Measurements from ENCODE around the gene SHQ1. TPM values are rescaled to one million over a fixed set of nuclear protein-coding genes. Genes with fewer than 3 reads are reported as not detected.

The SHQ1 gene
- total and polyA plus RNA-seq, 9 of the 15 experiments (the other 6 are each of a cell fraction or from before 2014, with no cell fraction given), result 9.2 to 25.0 (median 14.1) TPM

DNA sequence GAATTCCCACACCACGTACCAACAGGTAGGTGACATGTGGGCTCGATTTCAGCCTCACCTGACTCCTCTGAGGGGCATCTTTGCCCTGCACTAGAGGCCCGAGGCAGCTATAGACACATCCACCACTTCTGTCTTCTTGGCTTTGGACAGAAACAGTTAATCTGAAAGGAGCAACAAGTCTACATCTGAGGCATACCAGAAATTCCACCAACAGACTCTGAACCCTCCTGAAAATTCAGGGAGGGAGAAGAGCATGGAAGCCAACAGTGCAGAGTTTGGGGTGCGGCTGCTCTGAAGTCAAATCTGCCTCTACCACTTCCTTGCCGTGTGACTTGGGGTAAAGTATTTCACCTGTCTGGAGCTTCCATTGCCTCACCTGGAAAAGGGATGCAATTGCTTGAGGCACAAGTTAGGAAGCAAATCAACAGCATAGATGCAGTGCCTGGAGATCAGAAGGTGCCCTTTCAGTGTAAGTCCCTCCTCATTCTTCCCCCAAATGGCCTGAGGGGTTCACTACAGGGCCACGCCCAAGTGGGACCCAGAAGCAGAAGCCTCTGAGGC lies 119.8 kb downstream of the SHQ1 start (continued):
- TF ChIP-seq SIRT6 (IDR thresholded peaks at IDR 0.05; ENCODE audit: low read depth, low read length) (no peak), KLF10 (CRISPR knock-in tag; IDR thresholded peaks at IDR 0.05) (no peak)
- TF ChIP-seq, protein P1, sequence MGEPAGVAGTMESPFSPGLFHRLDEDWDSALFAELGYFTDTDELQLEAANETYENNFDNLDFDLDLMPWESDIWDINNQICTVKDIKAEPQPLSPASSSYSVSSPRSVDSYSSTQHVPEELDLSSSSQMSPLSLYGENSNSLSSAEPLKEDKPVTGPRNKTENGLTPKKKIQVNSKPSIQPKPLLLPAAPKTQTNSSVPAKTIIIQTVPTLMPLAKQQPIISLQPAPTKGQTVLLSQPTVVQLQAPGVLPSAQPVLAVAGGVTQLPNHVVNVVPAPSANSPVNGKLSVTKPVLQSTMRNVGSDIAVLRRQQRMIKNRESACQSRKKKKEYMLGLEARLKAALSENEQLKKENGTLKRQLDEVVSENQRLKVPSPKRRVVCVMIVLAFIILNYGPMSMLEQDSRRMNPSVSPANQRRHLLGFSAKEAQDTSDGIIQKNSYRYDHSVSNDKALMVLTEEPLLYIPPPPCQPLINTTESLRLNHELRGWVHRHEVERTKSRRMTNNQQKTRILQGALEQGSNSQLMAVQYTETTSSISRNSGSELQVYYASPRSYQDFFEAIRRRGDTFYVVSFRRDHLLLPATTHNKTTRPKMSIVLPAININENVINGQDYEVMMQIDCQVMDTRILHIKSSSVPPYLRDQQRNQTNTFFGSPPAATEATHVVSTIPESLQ (CRISPR knock-in tag; IDR thresholded peaks at IDR 0.05), result no peak

DNA sequence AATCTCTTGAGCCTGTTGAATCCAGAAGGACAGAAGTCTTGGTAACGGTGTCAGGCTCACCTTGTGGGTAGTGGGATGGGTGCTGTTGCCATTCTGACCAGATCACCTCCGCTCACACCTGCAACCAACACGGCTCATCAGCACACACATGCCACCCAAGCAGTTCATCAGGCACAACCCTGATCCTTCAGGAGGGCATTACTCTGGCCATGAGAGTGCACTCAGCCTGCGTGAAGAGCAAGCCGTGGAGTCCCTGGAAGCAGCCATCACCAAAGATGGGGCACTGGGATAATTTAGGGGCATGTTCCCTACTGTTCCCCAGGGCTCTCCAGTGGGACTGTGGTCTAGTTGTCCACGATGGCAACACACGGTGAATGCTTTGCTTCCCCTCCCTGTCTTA lies 120.5 kb downstream of the SHQ1 start:
- Histone ChIP-seq H3K9me1 (ENCODE audit: control insufficient read depth, insufficient read depth, low read length) (no peaks in the 10 kb centered on the region), H3K4me2 (ENCODE audit: insufficient read depth, low read length) (no peak overlapping the region), H3K27ac (ENCODE audit: extremely low read depth, low read depth, low read length) (no peak overlapping the region), H3K79me2 (ENCODE audit: control insufficient read depth, insufficient read depth, low read length) (no peaks in the 10 kb centered on the region), H3K4me3 (no peak overlapping the region), H3K4me1 (replicated peaks in 1 of 2; ENCODE audit: control insufficient read depth in 2 of 2, insufficient read depth in 2 of 2, low read length in 2 of 2) (peaks cover under 1 to 2% of the 10 kb centered on the region in 2 experiments; a peak in 2 of 5 replicates), H3K9me3 (replicated peaks; ENCODE audit: control insufficient read depth, insufficient read depth, low read depth, low read length) (no peaks in the 10 kb centered on the region), H2AFZ (ENCODE audit: low read depth, low read length) (no peak overlapping the region), H3K36me3 (ENCODE audit: control insufficient read depth, insufficient read depth, low read length) (no peaks in the 10 kb centered on the region), H3K9ac (ENCODE audit: insufficient read depth in 1 of 2, low read depth in 2 of 2, low read length in 2 of 2) (no peak overlapping the region), H4K20me1 (replicated peaks; ENCODE audit: control insufficient read depth, insufficient read depth, low read length) (no peaks in the 10 kb centered on the region), H3K27me3 (ENCODE audit: control insufficient read depth in 2 of 2, insufficient read depth in 2 of 2, low read length in 2 of 2) (no peaks in the 10 kb centered on the region)
- intact Hi-C loops (cut with micrococcal nuclease) (no loop called here), in situ Hi-C loops (cut with MboI) (no loop called here)
- FAIRE-seq, result no peak
- WGBS (ENCODE audit: insufficient coverage, low coverage, missing lambda C conversion rate), result 44% methylated on average over 4 of the region's 7 CpGs
- ChIA-PET CTCF (ENCODE audit: low intra/inter-chr PET ratio) (no interaction called here), POLR2A (interaction anchor here (0.8 kb wide), 1 partner anchor 25 kb away, joined by 4 read pairs; no protein-coding TSS in a partner anchor)
- ATAC-seq, result no peak
- no peak for DNase-seq (ENCODE audit: extremely low read depth in 1 of 4, low spot score in 3 of 4)
- BruUV-seq (replicated peaks), result no TSS peak
- TF ChIP-seq CC2D1A (IDR thresholded peaks at IDR 0.05) (no peak), POLR2G (IDR thresholded peaks at IDR 0.05; ENCODE audit: low read depth, low read length) (no peak), ZNF76 (CRISPR knock-in tag; IDR thresholded peaks at IDR 0.05; ENCODE audit: borderline replicate concordance) (no peak), RNF2 (IDR thresholded peaks at IDR 0.05) (no peak), TAL1 (IDR thresholded peaks at IDR 0.05) (no peak), PURB (CRISPR knock-in tag; IDR thresholded peaks at IDR 0.05; ENCODE audit: low read depth) (no peak), COPS2 (conservative IDR thresholded peaks at IDR 0.05) (no peak), SNIP1 (IDR thresholded peaks at IDR 0.05; ENCODE audit: low read depth) (no peak), NELFE (IDR thresholded peaks at IDR 0.05; ENCODE audit: insufficient read depth, insufficient read length) (no peak), PHF20 (IDR thresholded peaks at IDR 0.05; ENCODE audit: partially characterized antibody) (no peak)
- TF ChIP-seq, protein P2, sequence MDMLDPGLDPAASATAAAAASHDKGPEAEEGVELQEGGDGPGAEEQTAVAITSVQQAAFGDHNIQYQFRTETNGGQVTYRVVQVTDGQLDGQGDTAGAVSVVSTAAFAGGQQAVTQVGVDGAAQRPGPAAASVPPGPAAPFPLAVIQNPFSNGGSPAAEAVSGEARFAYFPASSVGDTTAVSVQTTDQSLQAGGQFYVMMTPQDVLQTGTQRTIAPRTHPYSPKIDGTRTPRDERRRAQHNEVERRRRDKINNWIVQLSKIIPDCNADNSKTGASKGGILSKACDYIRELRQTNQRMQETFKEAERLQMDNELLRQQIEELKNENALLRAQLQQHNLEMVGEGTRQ (CRISPR knock-in tag; IDR thresholded peaks at IDR 0.05), result no peak
- TF ChIP-seq, protein P3, sequence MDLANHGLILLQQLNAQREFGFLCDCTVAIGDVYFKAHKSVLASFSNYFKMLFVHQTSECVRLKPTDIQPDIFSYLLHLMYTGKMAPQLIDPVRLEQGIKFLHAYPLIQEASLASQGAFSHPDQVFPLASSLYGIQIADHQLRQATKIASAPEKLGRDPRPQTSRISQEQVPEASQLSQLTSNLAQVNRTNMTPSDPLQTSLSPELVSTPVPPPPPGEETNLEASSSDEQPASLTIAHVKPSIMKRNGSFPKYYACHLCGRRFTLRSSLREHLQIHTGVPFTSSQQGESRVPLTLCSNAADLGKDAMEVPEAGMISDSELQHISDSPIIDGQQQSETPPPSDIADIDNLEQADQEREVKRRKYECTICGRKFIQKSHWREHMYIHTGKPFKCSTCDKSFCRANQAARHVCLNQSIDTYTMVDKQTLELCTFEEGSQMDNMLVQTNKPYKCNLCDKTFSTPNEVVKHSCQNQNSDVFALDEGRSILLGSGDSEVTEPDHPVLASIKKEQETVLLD (IDR thresholded peaks at IDR 0.05), result no peak
- TF ChIP-seq, protein P4, sequence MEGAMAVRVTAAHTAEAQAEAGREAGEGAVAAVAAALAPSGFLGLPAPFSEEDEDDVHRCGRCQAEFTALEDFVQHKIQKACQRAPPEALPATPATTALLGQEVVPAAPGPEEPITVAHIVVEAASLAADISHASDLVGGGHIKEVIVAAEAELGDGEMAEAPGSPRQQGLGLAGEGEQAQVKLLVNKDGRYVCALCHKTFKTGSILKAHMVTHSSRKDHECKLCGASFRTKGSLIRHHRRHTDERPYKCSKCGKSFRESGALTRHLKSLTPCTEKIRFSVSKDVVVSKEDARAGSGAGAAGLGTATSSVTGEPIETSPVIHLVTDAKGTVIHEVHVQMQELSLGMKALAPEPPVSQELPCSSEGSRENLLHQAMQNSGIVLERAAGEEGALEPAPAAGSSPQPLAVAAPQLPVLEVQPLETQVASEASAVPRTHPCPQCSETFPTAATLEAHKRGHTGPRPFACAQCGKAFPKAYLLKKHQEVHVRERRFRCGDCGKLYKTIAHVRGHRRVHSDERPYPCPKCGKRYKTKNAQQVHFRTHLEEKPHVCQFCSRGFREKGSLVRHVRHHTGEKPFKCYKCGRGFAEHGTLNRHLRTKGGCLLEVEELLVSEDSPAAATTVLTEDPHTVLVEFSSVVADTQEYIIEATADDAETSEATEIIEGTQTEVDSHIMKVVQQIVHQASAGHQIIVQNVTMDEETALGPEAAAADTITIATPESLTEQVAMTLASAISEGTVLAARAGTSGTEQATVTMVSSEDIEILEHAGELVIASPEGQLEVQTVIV (CRISPR knock-in tag; IDR thresholded peaks at IDR 0.05; ENCODE audit: borderline replicate concordance), result no peak
